Stomach smooth muscle (tissue), 2 donors: ENCODE data around the gene PLD2.

ENCODE experiments used
- H3K27ac ChIP-seq: one replicate; pipeline ENCODE4 v1.7.0; 2013; ENCODE audit warnings: mild to moderate bottlenecking, low read length, inconsistent platforms
- H3K27me3 ChIP-seq, 2 donors: one replicate each; pipeline ENCODE4 v1.7.0; 2013; ENCODE audit warnings: low read length in 2 of 2; ENCODE audit not compliant: insufficient read depth in 2 of 2, control insufficient read depth in 1 of 2
- H3K36me3 ChIP-seq, 2 donors: one replicate each; pipeline ENCODE4 v1.7.0; 2013; ENCODE audit warnings: low read length in 2 of 2; ENCODE audit not compliant: control insufficient read depth in 2 of 2, insufficient read depth in 2 of 2
- H3K4me1 ChIP-seq: one replicate; pipeline ENCODE4 v1.7.0; 2013; ENCODE audit warnings: low read length; ENCODE audit not compliant: control insufficient read depth, insufficient read depth
- H3K4me3 ChIP-seq, 2 donors: one replicate each; pipeline ENCODE4 v1.7.0; 2013; ENCODE audit warnings: low read length in 2 of 2
- H3K9ac ChIP-seq, 2 donors: one replicate each; pipeline ENCODE4 v1.7.0; 2013; ENCODE audit warnings: low read length in 2 of 2, mild to moderate bottlenecking in 1 of 2
- H3K9me3 ChIP-seq, 2 donors: one replicate each; pipeline ENCODE4 v1.7.0; 2013; ENCODE audit warnings: low read length in 2 of 2; ENCODE audit not compliant: control insufficient read depth in 2 of 2
- donor health status: healthy.
- donor health status: Pancreatic carcinoma.

Gene PLD2

DNA sequence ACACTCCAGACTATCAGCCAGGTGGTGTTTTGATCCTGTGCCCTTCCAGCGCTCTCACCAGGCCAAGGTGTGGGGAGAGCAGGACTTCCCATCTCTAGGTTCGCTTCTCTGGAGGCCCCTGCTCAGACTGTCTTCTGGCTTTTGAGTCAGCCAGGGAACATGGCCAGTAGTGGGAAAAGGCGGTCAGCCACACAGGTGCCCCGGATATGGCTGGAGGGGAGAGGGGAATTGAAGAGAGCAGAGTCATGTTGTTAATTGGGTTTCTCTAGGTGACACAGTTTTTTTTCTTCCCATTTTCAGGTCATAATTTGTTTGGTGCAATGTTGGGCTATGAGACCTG, 27.7 kb downstream of the PLD2 start:
- peak overlapping the region; percentile 31 for H3K27ac ChIP-seq
- peak overlapping the region; percentile 72 to 82 for H3K4me3 ChIP-seq
- H3K9ac ChIP-seq: no peak overlapping the region
- H3K4me1 ChIP-seq: peaks cover 19% of the 10 kb centered on the region
- no peaks in the 10 kb centered on the region for H3K27me3 ChIP-seq
- H3K36me3 ChIP-seq: no peaks in the 10 kb centered on the region
- no peaks in the 10 kb centered on the region for H3K9me3 ChIP-seq

DNA sequence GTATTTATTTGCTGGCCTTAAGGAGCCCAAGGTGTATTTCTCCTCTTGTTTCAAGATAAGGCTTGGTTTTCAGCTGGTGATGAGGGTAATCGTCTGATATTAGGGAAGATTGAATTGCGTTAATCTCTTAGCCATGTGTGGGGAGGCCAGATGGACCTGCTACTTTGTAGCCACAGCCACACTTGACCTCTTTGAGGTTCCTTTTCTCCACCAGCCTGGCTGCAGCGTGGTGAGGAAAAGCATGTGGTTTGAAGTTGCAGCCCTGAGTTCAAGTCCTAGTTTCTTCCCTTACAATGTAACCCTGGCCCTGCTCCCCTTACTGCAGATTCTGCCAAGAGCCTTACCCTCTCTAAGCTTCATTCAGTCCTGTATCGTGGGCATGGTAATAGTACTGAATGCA, 29.3 kb downstream of the PLD2 start:
- H3K36me3 ChIP-seq: no peaks in the 10 kb centered on the region
- H3K9ac ChIP-seq: peak overlapping the region in 1 of 2 donors; percentile 42
- H3K4me3 ChIP-seq: no peak overlapping the region
- H3K27me3 ChIP-seq: no peaks in the 10 kb centered on the region
- no peaks in the 10 kb centered on the region for H3K9me3 ChIP-seq
- no peak overlapping the region for H3K27ac ChIP-seq
- H3K4me1 ChIP-seq: peaks cover 19% of the 10 kb centered on the region

GRCh38 chr17:4837471-4838308, 30.7 kb downstream of the PLD2 start:
- no peaks in the 10 kb centered on the region for H3K9me3 ChIP-seq
- no peak overlapping the region for H3K4me3 ChIP-seq
- H3K4me1 ChIP-seq: peaks cover 19% of the 10 kb centered on the region
- no peaks in the 10 kb centered on the region for H3K36me3 ChIP-seq
- no peaks in the 10 kb centered on the region for H3K27me3 ChIP-seq
- H3K27ac ChIP-seq: no peak overlapping the region
- H3K9ac ChIP-seq: peak overlapping the region in 1 of 2 donors; percentile 5

DNA sequence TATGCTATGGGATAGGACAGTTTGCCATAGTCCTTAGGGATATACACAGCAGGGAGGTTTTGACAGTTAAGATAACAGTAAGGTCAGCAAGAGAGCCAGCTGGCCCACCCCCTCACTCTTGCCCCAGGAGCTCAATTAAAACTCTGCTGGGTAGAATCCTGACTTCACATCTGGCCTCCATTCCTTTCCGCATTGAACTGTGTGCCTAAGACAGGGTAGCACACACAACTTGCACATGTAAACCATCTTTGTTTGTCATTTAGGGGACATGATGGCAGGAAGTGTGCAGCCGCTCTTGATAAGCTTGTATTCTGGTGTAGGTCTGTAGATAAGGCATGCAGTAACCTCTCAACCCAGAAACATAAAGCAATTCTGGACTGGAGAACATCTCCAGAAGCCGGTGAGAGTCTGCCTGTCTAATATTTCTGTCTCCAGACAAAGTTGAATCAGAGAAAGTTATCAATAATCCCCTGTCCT, 31.4 kb downstream of the PLD2 start:
- Histone ChIP-seq H3K9ac (no peak overlapping the region), H3K27ac (no peak overlapping the region), H3K4me1 (peaks cover 19% of the 10 kb centered on the region)

GRCh38 chr17:4839221-4839620, 32.3 kb downstream of the PLD2 start:
- H3K4me3 ChIP-seq: no peak overlapping the region
- H3K27me3 ChIP-seq: no peaks in the 10 kb centered on the region
- no peak overlapping the region for H3K27ac ChIP-seq
- H3K36me3 ChIP-seq: no peaks in the 10 kb centered on the region
- peaks cover 12% of the 10 kb centered on the region for H3K4me1 ChIP-seq
- no peak overlapping the region for H3K9ac ChIP-seq
- H3K9me3 ChIP-seq: no peaks in the 10 kb centered on the region

More for the DNA sequence above, 31.4 kb downstream of the PLD2 start:
- H3K4me3 ChIP-seq: no peak overlapping the region
- H3K27me3 ChIP-seq: no peaks in the 10 kb centered on the region
- no peaks in the 10 kb centered on the region for H3K9me3 ChIP-seq
- no peaks in the 10 kb centered on the region for H3K36me3 ChIP-seq

DNA sequence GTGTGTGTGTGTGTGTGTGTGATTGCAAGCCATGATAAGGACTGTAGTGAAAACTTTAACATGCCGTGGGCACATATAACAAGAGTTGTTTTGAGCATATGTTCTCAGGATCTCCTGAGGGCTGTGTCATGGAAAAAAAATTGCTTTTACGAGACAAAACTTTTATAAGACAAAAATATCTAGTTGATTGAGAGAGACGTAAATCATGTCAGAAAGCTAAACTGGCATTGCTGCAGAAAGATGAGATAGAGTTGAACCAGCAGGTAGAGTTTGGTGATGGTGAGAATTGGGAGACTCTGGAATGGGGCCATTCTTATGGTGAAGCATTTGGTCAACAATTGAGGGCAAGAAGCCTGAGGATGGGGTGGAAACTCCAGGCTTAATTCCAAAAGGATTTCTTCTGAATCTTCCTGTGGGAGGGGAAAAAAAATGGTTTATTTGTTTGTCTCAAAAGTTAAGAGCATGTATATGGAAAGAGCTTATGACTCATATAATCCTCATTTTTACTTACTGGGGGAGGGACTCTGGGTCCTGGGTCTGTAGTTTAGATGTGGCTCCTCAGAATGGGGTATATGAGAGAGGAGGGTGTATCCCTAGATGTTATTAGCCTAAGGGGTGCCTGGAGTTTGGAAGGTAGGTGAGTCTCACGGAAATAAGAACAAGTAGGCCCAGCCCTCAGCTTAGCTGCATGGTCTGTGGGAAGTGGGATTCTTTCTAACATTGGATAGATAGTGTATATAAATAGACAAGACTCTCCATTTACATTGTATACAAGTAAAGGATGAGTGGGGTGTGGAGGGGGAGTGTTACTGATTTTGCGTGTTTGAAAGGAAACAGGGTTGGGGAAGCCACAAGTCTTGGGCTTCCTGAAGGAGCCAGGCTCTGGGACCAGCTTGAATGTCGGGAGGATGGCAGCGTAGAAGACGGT, 33.3 kb downstream of the PLD2 start:
- no peaks in the 10 kb centered on the region for H3K9me3 ChIP-seq
- no peaks in the 10 kb centered on the region for H3K27me3 ChIP-seq
- H3K4me1 ChIP-seq: peaks cover 4% of the 10 kb centered on the region
- no peak overlapping the region for H3K27ac ChIP-seq
- no peak overlapping the region for H3K4me3 ChIP-seq
- H3K9ac ChIP-seq: no peak overlapping the region
- no peaks in the 10 kb centered on the region for H3K36me3 ChIP-seq

- Histone ChIP-seq H3K9me3 (no peaks in the 10 kb centered on the region), H3K27ac (no peak overlapping the region), H3K4me3 (no peak overlapping the region), H3K9ac (no peak overlapping the region), H3K36me3 (peaks cover 0 to under 1% of the 10 kb centered on the region in 2 donors), H3K4me1 (peaks cover 4% of the 10 kb centered on the region), H3K27me3 (no peaks in the 10 kb centered on the region)
Observed at GRCh38 chr17:4840893-4841242, 33.9 kb downstream of the PLD2 start.

DNA sequence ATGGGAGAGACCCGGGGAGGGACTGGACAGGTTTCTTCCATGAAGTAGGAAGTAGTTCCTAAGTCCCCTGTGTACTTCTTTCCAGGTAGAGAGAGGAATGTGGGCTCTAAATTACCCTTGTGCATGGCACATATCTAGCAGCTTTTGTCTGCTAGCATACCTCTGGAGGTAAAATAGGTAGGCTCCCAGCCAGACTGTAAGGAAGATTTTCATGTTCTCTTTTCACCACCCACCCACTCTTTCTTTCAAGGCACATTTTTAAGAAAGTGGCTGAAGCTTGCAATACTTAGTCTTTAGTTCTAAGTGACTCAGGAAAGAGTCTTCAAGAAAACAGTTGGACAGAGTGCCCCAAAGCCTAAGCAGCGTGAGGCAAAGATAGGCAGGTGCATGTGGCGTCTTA, 35.4 kb downstream of the PLD2 start:
- Histone ChIP-seq H3K27me3 (no peaks in the 10 kb centered on the region), H3K36me3 (peaks cover 0 to 2% of the 10 kb centered on the region in 2 donors), H3K27ac (no peak overlapping the region), H3K4me3 (no peak overlapping the region), H3K9ac (no peak overlapping the region), H3K4me1 (peaks cover 4% of the 10 kb centered on the region), H3K9me3 (no peaks in the 10 kb centered on the region)

- no peak overlapping the region for H3K9ac ChIP-seq
- no peaks in the 10 kb centered on the region for H3K27me3 ChIP-seq
- H3K27ac ChIP-seq: no peak overlapping the region
- H3K9me3 ChIP-seq: no peaks in the 10 kb centered on the region
- H3K4me1 ChIP-seq: no peaks in the 10 kb centered on the region
- peaks cover 0 to 2% of the 10 kb centered on the region in 2 donors for H3K36me3 ChIP-seq
- H3K4me3 ChIP-seq: no peak overlapping the region
Observed at GRCh38 chr17:4843321-4844000, 36.5 kb downstream of the PLD2 start.

DNA sequence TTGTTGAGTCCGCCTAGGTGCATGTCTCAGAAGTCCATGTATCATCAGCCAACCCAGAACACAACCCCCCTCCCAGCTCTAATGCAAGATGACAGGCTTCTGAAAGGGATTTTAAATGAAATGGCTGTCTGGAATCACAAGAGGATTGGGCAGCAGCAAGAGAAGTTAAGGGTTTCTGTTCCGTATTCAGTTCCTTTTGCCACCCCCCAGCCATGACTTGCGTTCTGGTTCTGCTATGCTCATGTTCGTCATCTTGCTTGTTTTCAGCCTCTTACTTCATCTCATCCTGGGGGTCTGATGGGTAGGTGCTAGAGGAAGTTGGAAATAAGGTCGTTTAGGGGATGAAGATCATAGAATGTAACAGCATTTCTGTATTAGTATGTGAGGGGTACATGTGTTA, 38.2 kb downstream of the PLD2 start:
- Histone ChIP-seq H3K9me3 (no peaks in the 10 kb centered on the region), H3K9ac (no peak overlapping the region), H3K4me3 (no peak overlapping the region), H3K27ac (no peak overlapping the region), H3K36me3 (peaks cover 0 to 2% of the 10 kb centered on the region in 2 donors), H3K4me1 (no peaks in the 10 kb centered on the region), H3K27me3 (no peaks in the 10 kb centered on the region)
